ENCODE data around the gene PSMD6.

DNA sequence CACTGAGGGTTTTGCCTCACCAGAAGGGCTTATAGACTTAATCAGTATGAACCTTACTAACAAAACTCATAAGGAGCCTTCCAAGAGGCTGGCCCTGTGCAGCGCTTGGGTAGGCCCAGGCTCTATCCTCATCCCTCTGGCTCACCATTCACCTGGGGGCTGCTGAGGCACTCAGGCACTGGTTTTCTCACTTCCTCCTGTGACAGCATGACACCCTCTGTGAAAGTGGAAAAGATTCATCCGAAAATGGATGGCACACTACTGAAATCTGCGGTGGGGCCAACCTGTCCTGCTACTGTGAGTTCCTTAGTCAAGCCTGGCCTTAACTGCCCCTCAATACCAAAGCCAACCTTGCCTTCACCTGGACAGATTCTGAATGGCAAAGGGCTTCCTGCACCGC lies 41.3 kb downstream of the PSMD6 start:
- TF ChIP-seq, protein P1, sequence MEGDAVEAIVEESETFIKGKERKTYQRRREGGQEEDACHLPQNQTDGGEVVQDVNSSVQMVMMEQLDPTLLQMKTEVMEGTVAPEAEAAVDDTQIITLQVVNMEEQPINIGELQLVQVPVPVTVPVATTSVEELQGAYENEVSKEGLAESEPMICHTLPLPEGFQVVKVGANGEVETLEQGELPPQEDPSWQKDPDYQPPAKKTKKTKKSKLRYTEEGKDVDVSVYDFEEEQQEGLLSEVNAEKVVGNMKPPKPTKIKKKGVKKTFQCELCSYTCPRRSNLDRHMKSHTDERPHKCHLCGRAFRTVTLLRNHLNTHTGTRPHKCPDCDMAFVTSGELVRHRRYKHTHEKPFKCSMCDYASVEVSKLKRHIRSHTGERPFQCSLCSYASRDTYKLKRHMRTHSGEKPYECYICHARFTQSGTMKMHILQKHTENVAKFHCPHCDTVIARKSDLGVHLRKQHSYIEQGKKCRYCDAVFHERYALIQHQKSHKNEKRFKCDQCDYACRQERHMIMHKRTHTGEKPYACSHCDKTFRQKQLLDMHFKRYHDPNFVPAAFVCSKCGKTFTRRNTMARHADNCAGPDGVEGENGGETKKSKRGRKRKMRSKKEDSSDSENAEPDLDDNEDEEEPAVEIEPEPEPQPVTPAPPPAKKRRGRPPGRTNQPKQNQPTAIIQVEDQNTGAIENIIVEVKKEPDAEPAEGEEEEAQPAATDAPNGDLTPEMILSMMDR (IDR thresholded peaks at IDR 0.05): no peak
- TF ChIP-seq POLR2AphosphoS5 (IDR thresholded peaks at IDR 0.05): no peak
